PC-3 (cell line): ENCODE measurements around the gene ADCY3. TPM values are rescaled to one million over a fixed set of nuclear protein-coding genes. Genes with fewer than 3 reads are reported as not detected.

Experiments
- ATAC-seq: fragments of 200-7000 bp; cut with Tn5 transposase; 2 replicates; pipeline ENCODE4 v1.9.1; 2020; ENCODE audit warnings: mild to moderate bottlenecking, moderate library complexity
- BruUV-seq: library from RNA; stranded (reverse); fragments of 400-500 nt; replicated peaks from 2 replicates; lab custom pipeline; 2021; lab: Mats Ljungman, UMichigan
- CTCF ChIA-PET: fragments of 300-600 bp; sonication (Branson Sonifier 250); formaldehyde crosslinking; loops from one replicate; lab custom pipeline; 2022; ENCODE audit warnings: antibody characterized with exemption; lab: Charles Lee
- POLR2A ChIA-PET: fragments of 300-600 bp; sonication (Branson Sonifier 250); formaldehyde crosslinking; loops from one replicate; lab custom pipeline; 2022; ENCODE audit warnings: antibody characterized with exemption; ENCODE audit not compliant: unreplicated experiment; lab: Charles Lee
- DNase-seq: peaks from one replicate; pipeline ENCODE4 v3.0.0-alpha.2; 2015
- H2AFZ ChIP-seq: fragments of 300-600 bp; sonication (generic); 2 replicates; pipeline ENCODE4 v1.6.0; 2016; ENCODE audit warnings: antibody characterized with exemption, low read length
- H3F3A ChIP-seq: fragments of 300-600 bp; sonication (generic); one replicate; pipeline ENCODE4 v1.6.0; 2017; ENCODE audit warnings: antibody characterized with exemption, low read length, control low read depth, mild to moderate bottlenecking; ENCODE audit not compliant: unreplicated experiment
- H3K27ac ChIP-seq: fragments of 300-600 bp; sonication (generic); 2 replicates; pipeline ENCODE4 v1.5.1; 2016; ENCODE audit warnings: mild to moderate bottlenecking, low read length
- H3K27me3 ChIP-seq: fragments of 300-600 bp; sonication (generic); 2 replicates; pipeline ENCODE4 v1.6.1; 2016; ENCODE audit warnings: low read length, mixed read lengths
- H3K36me3 ChIP-seq: fragments of 300-600 bp; sonication (generic); 2 replicates; pipeline ENCODE4 v1.6.1; 2016; ENCODE audit warnings: low read depth, mixed run types, low read length, mixed read lengths
- H3K4me1 ChIP-seq: fragments of 300-600 bp; sonication (generic); 2 replicates; pipeline ENCODE4 v1.5.1; 2016; ENCODE audit warnings: low read length; ENCODE audit not compliant: insufficient read depth
- H3K4me2 ChIP-seq: fragments of 300-600 bp; sonication (generic); 2 replicates; pipeline ENCODE4 v1.6.0; 2016; ENCODE audit warnings: low read length
- H3K4me3 ChIP-seq: fragments of 300-600 bp; sonication (generic); 2 replicates; pipeline ENCODE4 v1.5.1; 2016; ENCODE audit warnings: mild to moderate bottlenecking, low read length, mixed read lengths
- H3K79me2 ChIP-seq: fragments of 300-600 bp; sonication (generic); 2 replicates; pipeline ENCODE4 v1.6.1; 2017; ENCODE audit warnings: low read length, mixed read lengths
- H3K9ac ChIP-seq: fragments of 300-600 bp; sonication (generic); 2 replicates; pipeline ENCODE4 v1.6.0; 2016; ENCODE audit warnings: mild to moderate bottlenecking, low read length
- H3K9me2 ChIP-seq: fragments of 300-600 bp; sonication (generic); replicated peaks from 2 replicates; pipeline ENCODE4 v1.6.1; 2016; ENCODE audit warnings: mixed run types, low read length, mixed read lengths
- H3K9me3 ChIP-seq: fragments of 300-600 bp; sonication (generic); 2 replicates; pipeline ENCODE4 v1.6.1; 2016; ENCODE audit warnings: low read length, mixed read lengths
- H4K20me1 ChIP-seq: fragments of 300-600 bp; sonication (generic); 2 replicates; pipeline ENCODE4 v1.6.1; 2016; ENCODE audit warnings: low read length, mixed read lengths
- EZH2 ChIP-seq: fragments of 300-600 bp; sonication (generic); IDR thresholded peaks from one replicate; pipeline ENCODE4 v1.6.1; 2017; ENCODE audit warnings: antibody characterized with exemption, mild to moderate bottlenecking, low read length; ENCODE audit not compliant: unreplicated experiment
- EZH2phosphoT487 ChIP-seq: fragments of 300-600 bp; sonication (generic); IDR thresholded peaks from 2 replicates; pipeline ENCODE4 v1.6.1; 2018; ENCODE audit warnings: mild to moderate bottlenecking, antibody characterized with exemption, low read length, borderline replicate concordance
- intact Hi-C: fragments of 100-400 bp; cut with micrococcal nuclease; formaldehyde crosslinking; loops from 2 replicates; pipeline ENCODE4 v1.9.0; 2023
- total RNA-seq: library from RNA; depleted of rRNA; stranded (reverse); fragments of >200 nt; gene quantifications from 2 replicates; pipeline ENCODE4 v1.2.3, GENCODE V29; 2014
- TF ChIP-seq, protein P1 (sequence below): fragments of 300-600 bp; sonication (generic); conservative IDR thresholded peaks from 2 replicates; pipeline ENCODE4 v1.5.1; 2017; ENCODE audit warnings: antibody characterized with exemption, low read depth, mild to moderate bottlenecking, low read length

Gene ADCY3
- total RNA-seq, 1 experiment from 2014 or later = 52.0 TPM

DNA sequence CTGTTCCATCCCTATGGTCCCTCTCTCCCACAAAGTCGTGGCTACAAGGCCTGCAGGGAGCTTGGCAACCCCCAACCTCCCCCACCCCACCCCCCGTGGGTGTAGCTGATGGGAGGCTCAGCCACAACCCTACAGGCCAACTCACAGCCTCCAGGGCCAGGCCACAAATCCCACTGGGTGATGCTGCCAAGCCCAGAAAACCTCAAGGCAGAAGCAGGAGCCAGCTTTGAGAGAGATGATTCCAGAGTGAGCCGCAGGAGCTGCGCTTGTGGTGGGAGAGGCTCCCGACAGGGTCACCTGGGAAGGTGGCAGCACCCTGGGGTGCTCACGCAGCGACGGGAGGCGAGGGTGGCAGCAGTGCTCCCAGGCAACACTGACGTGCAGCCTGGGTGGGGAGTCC, 44.8 kb downstream of the ADCY3 start:
- Histone ChIP-seq H3K36me3 (no peaks in the 10 kb centered on the region; the same call in 1 of the 2 replicates), H3K4me2 (no peak overlapping the region), H3K27me3 (no peaks in the 10 kb centered on the region), H3K9me2 (no peaks in the 10 kb centered on the region), H3F3A (no peaks in the 10 kb centered on the region), H3K4me3 (no peak overlapping the region), H4K20me1 (no peaks in the 10 kb centered on the region), H3K4me1 (no peaks in the 10 kb centered on the region), H3K9ac (no peak overlapping the region), H3K27ac (no peak overlapping the region), H3K9me3 (no peaks in the 10 kb centered on the region), H3K79me2 (no peaks in the 10 kb centered on the region), H2AFZ (no peak overlapping the region)
- no peak for DNase-seq
- BruUV-seq = no TSS peak
- ATAC-seq = no peak
- CTCF ChIA-PET = no interaction called here
- TF ChIP-seq EZH2 (no peak), EZH2phosphoT487 (no peak)
- TF ChIP-seq, protein P1, sequence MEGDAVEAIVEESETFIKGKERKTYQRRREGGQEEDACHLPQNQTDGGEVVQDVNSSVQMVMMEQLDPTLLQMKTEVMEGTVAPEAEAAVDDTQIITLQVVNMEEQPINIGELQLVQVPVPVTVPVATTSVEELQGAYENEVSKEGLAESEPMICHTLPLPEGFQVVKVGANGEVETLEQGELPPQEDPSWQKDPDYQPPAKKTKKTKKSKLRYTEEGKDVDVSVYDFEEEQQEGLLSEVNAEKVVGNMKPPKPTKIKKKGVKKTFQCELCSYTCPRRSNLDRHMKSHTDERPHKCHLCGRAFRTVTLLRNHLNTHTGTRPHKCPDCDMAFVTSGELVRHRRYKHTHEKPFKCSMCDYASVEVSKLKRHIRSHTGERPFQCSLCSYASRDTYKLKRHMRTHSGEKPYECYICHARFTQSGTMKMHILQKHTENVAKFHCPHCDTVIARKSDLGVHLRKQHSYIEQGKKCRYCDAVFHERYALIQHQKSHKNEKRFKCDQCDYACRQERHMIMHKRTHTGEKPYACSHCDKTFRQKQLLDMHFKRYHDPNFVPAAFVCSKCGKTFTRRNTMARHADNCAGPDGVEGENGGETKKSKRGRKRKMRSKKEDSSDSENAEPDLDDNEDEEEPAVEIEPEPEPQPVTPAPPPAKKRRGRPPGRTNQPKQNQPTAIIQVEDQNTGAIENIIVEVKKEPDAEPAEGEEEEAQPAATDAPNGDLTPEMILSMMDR = no peak
- intact Hi-C loops = no loop called here
- POLR2A ChIA-PET = no interaction called here

DNA sequence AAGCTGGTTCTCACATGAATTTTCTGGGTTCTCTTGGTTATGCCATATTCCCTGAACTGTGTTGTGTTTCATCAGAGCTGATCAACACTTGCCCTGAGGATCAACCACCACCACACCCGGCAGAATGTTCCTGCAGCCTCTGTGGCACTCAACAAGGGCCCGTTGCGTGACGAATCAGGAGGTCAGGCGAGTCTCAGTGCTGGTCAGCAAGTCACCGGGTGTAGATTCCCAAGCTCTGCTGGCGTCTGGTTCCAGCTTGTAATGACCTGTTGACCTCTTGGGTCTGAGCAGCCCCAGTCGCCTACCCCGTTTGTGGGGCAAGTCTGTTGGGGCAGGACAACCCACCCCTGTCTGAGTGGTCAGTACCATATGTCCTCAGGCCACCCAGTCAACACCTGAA, 46.0 kb downstream of the ADCY3 start:
- ChIA-PET CTCF (no interaction called here), POLR2A (no interaction called here)
- H3F3A ChIP-seq = no peaks in the 10 kb centered on the region
- no TSS peak for BruUV-seq
- no peaks in the 10 kb centered on the region for H4K20me1 ChIP-seq
- no peaks in the 10 kb centered on the region for H3K4me1 ChIP-seq
- DNase-seq = no peak
- ATAC-seq = no peak
- no peak overlapping the region for H3K4me2 ChIP-seq
- H3K9me3 ChIP-seq = no peaks in the 10 kb centered on the region
- H3K79me2 ChIP-seq = no peaks in the 10 kb centered on the region
- intact Hi-C loops = no loop called here
- no peak overlapping the region for H3K4me3 ChIP-seq
- no peaks in the 10 kb centered on the region for H3K27me3 ChIP-seq
- no peaks in the 10 kb centered on the region for H3K9me2 ChIP-seq
- no peaks in the 10 kb centered on the region; the same call in 1 of the 2 replicates for H3K36me3 ChIP-seq
- H3K9ac ChIP-seq = no peak overlapping the region
- TF ChIP-seq, protein P1 = no peak
- TF ChIP-seq EZH2phosphoT487 (no peak), EZH2 (no peak)
- H3K27ac ChIP-seq = no peak overlapping the region
- H2AFZ ChIP-seq = no peak overlapping the region

DNA sequence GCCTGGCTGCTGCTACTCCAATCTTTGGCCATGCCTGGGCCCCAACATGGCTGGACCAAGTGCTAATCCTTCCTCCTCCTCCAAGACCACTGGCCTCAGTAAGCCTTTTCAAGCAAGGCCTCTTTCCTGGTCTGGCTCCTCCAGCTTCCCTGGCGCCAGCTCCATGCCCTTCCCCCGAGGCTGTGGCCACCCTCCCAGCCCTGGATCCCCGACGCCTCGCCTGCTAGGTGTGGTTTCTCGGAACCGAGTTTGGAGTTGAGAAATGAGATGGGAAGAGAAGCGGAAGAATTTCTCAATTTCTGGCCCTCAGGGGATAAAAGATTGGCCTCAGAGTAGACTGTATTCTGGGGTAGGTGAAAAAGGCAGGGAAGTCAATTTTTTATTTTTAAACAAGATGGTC, 46.4 kb downstream of the ADCY3 start:
- Histone ChIP-seq H4K20me1 (no peaks in the 10 kb centered on the region), H3K4me2 (no peak overlapping the region), H3K79me2 (no peaks in the 10 kb centered on the region), H3K27me3 (no peaks in the 10 kb centered on the region), H3K9ac (no peak overlapping the region), H3K9me2 (no peaks in the 10 kb centered on the region), H3K9me3 (no peaks in the 10 kb centered on the region), H2AFZ (no peak overlapping the region), H3K4me3 (no peak overlapping the region), H3K27ac (no peak overlapping the region), H3F3A (no peaks in the 10 kb centered on the region), H3K36me3 (no peaks in the 10 kb centered on the region; the same call in 1 of the 2 replicates), H3K4me1 (no peaks in the 10 kb centered on the region)
- no TSS peak for BruUV-seq
- ATAC-seq (no peak), DNase-seq (no peak)
- no peak for TF ChIP-seq EZH2
- TF ChIP-seq, protein P1 = no peak
- no peak for TF ChIP-seq EZH2phosphoT487
- ChIA-PET POLR2A (no interaction called here), CTCF (no interaction called here)
- intact Hi-C loops = no loop called here
